Measurements from ENCODE around the gene MYF5. TPM values are rescaled to one million over a fixed set of nuclear protein-coding genes. Genes with fewer than 3 reads are reported as not detected.

Gene MYF5
- total and polyA plus RNA-seq, 10 of the 15 experiments (the other 5 are each of a cell fraction or from before 2014, with no cell fraction given): not detected

DNA sequence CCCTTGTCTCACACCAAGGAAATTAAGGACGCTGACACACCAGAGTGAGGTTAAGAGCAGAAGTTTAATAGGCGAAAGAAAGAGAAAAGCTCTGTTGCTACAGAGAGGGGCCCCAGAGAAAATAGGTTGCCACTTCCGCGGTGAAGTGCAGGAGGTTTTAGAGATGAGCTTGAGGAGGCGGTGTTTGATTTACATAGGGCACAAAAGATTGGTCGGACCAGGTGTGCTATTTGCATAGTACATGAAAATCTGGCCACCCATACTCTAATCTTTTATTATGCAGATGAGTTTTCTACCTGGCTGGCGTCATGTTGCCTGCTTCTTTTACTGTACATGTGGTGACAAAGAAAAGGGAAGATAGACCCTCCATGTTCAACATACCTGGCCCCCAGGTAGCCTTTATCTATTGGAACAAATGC, 32.6 kb upstream of the MYF5 start:
- BruUV-seq (replicated peaks): no TSS peak
- no peaks in the 10 kb centered on the region for H4K20me1 ChIP-seq (ENCODE audit: control insufficient read depth, insufficient read depth)

More for the DNA sequence above, 32.6 kb upstream of the MYF5 start:
- intact Hi-C loops (cut with micrococcal nuclease; ENCODE audit: unreplicated experiment): no loop called here
- no peak for FAIRE-seq
- H3K79me2 ChIP-seq (ENCODE audit: control insufficient read depth, insufficient read depth, low read length): no peaks in the 10 kb centered on the region
- 77% methylated on average over 7 of the region's 7 CpGs for WGBS (ENCODE audit: insufficient coverage, insufficient replicate concordance, low lambda C conversion rate, missing lambda C conversion rate)
- no peak overlapping the region for H3K4me2 ChIP-seq (ENCODE audit: control insufficient read depth, insufficient read depth)
- RAD21 ChIA-PET (ENCODE audit: unreplicated experiment): no interaction called here
- no peak overlapping the region for H3K27ac ChIP-seq (ENCODE audit: control insufficient read depth, insufficient read depth)
- DNase-seq (ENCODE audit: low read depth, low spot score): no peak
- H3K4me1 ChIP-seq (ENCODE audit: control insufficient read depth, insufficient read depth, low read length): no peaks in the 10 kb centered on the region
- no peaks in the 10 kb centered on the region for H3K27me3 ChIP-seq (replicated peaks in 1 of 2; ENCODE audit: control insufficient read depth in 2 of 2, insufficient read depth in 2 of 2, low read length in 1 of 2)
- ATAC-seq: no peak
- no peak for TF ChIP-seq SUPT20H (IDR thresholded peaks at IDR 0.05; ENCODE audit: borderline replicate concordance, control insufficient read depth, low read depth, low read length)
- TF ChIP-seq, protein P1, sequence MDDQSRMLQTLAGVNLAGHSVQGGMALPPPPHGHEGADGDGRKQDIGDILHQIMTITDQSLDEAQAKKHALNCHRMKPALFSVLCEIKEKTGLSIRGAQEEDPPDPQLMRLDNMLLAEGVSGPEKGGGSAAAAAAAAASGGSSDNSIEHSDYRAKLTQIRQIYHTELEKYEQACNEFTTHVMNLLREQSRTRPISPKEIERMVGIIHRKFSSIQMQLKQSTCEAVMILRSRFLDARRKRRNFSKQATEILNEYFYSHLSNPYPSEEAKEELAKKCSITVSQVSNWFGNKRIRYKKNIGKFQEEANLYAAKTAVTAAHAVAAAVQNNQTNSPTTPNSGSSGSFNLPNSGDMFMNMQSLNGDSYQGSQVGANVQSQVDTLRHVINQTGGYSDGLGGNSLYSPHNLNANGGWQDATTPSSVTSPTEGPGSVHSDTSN (IDR thresholded peaks at IDR 0.05; ENCODE audit: insufficient replicate concordance, low read depth, low read length): no peak
- TF ChIP-seq, protein P2, sequence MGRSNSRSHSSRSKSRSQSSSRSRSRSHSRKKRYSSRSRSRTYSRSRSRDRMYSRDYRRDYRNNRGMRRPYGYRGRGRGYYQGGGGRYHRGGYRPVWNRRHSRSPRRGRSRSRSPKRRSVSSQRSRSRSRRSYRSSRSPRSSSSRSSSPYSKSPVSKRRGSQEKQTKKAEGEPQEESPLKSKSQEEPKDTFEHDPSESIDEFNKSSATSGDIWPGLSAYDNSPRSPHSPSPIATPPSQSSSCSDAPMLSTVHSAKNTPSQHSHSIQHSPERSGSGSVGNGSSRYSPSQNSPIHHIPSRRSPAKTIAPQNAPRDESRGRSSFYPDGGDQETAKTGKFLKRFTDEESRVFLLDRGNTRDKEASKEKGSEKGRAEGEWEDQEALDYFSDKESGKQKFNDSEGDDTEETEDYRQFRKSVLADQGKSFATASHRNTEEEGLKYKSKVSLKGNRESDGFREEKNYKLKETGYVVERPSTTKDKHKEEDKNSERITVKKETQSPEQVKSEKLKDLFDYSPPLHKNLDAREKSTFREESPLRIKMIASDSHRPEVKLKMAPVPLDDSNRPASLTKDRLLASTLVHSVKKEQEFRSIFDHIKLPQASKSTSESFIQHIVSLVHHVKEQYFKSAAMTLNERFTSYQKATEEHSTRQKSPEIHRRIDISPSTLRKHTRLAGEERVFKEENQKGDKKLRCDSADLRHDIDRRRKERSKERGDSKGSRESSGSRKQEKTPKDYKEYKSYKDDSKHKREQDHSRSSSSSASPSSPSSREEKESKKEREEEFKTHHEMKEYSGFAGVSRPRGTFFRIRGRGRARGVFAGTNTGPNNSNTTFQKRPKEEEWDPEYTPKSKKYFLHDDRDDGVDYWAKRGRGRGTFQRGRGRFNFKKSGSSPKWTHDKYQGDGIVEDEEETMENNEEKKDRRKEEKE (IDR thresholded peaks at IDR 0.05): no peak
- TF ChIP-seq MYB (IDR thresholded peaks at IDR 0.05; ENCODE audit: borderline replicate concordance, low read depth, low read length): no peak
- TF ChIP-seq SREBF1 (IDR thresholded peaks at IDR 0.05; ENCODE audit: low read length): no peak
- no peak for TF ChIP-seq SMAD1 (IDR thresholded peaks at IDR 0.05; ENCODE audit: low read depth, partially characterized antibody)
- TF ChIP-seq TCF3 (IDR thresholded peaks at IDR 0.05; ENCODE audit: borderline replicate concordance, insufficient read depth, low read depth, low read length): no peak
- no peaks in the 10 kb centered on the region for H3K9me3 ChIP-seq (replicated peaks; ENCODE audit: control insufficient read depth, insufficient read depth, low read length)
- CTCF ChIA-PET: no interaction called here
- in situ Hi-C loops (cut with MboI): no loop called here
- no peak overlapping the region for H3K4me3 ChIP-seq
- no peak overlapping the region for H3K9ac ChIP-seq (ENCODE audit: control insufficient read depth, insufficient read depth, low read length)
- no peak overlapping the region for H2AFZ ChIP-seq (ENCODE audit: control insufficient read depth, low read depth, low read length)
- SMC1A ChIA-PET (ENCODE audit: uncharacterized antibody, unreplicated experiment): interaction anchor here (0.9 kb wide), 1 partner anchor 17 kb away, joined by 3 read pairs; no protein-coding TSS in a partner anchor
- no peaks in the 10 kb centered on the region for H3K36me3 ChIP-seq (ENCODE audit: control insufficient read depth in 2 of 2, insufficient read depth in 2 of 2, low read length in 1 of 2)
- POLR2A ChIA-PET: no interaction called here

All from GM12878 (cell line).